ENCODE results near the gene GRIN2A.

DNA sequence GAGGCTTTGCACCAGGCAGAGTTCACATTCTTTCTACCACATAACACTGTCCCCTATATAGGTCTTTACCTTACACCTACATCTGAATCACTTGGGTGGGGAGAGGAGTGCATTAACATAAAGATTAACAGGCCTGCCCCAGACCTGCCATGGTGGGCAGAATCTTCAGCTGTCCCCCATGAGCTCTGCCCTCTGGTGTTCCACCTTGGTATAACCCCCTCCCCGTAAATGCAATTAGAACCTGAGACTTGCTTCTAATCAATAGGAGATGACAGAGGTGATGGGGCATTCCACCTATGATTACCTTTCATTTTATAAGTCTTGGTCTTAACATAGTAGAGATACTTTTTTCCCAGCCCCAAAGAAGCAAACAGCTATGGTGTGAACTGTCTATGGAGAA is 20.4 kb upstream of the GRIN2A start:
- TF ChIP-seq, protein P1, sequence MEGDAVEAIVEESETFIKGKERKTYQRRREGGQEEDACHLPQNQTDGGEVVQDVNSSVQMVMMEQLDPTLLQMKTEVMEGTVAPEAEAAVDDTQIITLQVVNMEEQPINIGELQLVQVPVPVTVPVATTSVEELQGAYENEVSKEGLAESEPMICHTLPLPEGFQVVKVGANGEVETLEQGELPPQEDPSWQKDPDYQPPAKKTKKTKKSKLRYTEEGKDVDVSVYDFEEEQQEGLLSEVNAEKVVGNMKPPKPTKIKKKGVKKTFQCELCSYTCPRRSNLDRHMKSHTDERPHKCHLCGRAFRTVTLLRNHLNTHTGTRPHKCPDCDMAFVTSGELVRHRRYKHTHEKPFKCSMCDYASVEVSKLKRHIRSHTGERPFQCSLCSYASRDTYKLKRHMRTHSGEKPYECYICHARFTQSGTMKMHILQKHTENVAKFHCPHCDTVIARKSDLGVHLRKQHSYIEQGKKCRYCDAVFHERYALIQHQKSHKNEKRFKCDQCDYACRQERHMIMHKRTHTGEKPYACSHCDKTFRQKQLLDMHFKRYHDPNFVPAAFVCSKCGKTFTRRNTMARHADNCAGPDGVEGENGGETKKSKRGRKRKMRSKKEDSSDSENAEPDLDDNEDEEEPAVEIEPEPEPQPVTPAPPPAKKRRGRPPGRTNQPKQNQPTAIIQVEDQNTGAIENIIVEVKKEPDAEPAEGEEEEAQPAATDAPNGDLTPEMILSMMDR (IDR thresholded peaks at IDR 0.05) = no peak
- no peak for TF ChIP-seq POLR2AphosphoS5 (IDR thresholded peaks at IDR 0.05)
- no peak for TF ChIP-seq POLR2A (IDR thresholded peaks at IDR 0.05)
